HK-2 (cell line): ENCODE results near the gene AMBN.
"Not testable (repeated sequence)": the region's sequence is repeated elsewhere in the genome, so short reads cannot be mapped to it uniquely, and the experiment has no call there.

Experiments used
- DNase-seq: peaks from one replicate; pipeline ENCODE4 v3.0.0-alpha.2; 2018; ENCODE audit not compliant: unreplicated experiment

Gene AMBN

GRCh38 chr4:70607334-70607853, 15.3 kb downstream of the AMBN start:
- no peak for DNase-seq

GRCh38 chr4:70608324-70608723, 16.3 kb downstream of the AMBN start:
- no peak for DNase-seq

- no peak for DNase-seq
Observed at GRCh38 chr4:70613306-70614183, 21.5 kb downstream of the AMBN start.

GRCh38 chr4:70614184-70614555, 22.1 kb downstream of the AMBN start:
- no peak for DNase-seq

DNA sequence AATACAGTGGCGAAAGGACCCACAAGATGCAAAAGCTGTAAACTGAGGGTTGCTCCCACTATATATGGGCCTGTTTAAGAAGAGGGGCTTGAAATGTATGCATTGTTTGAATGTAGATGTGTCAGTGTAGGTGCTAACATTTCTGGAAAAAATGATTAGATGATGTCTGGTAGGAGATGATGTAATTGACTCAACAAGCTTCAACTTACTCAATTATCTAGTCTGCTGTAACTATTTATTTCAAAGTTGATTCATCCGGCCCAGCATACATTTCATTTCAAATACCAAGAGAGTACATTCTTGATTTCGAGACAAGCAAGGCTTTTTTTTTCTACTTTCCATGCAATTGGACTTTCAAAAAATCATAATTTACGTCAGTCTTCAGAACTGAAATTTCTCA, 27.2 kb downstream of the AMBN start:
- no peak for DNase-seq

GRCh38 chr4:70619778-70620177, 27.7 kb downstream of the AMBN start:
- DNase-seq, result no peak

DNA sequence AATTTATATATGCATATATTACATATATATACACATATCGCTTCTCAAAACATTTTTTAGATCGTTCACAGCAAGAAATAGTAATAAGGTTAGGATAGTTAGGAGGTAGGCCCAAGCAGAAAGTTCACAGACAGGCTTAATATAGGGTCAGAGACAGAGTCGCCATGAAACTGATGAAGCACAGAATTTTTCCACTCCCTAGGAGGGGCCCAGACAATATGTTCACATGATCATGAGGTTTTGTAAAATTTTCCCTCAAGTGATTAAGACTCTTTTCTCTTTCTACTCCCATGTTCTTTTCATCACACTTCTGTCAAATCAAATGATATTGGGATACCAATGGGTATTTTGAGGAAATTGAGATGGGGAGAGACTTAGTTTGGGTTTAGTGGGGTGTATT, 31.3 kb downstream of the AMBN start:
- DNase-seq, result no peak

GRCh38 chr4:70624226-70624793, 32.3 kb downstream of the AMBN start:
- no peak for DNase-seq

GRCh38 chr4:70627620-70628019, 35.6 kb downstream of the AMBN start:
- no peak for DNase-seq

- no peak for DNase-seq
Observed at GRCh38 chr4:70628444-70628843, 36.4 kb downstream of the AMBN start, which contains the start of gene ENAM. Gene ENAM (plus strand): TSS chr4:70628744. CDS start chr4:70629501, 757 bp downstream.

GRCh38 chr4:70629469-70630090, 37.5 kb downstream of the AMBN start:
- DNase-seq, result no peak

DNA sequence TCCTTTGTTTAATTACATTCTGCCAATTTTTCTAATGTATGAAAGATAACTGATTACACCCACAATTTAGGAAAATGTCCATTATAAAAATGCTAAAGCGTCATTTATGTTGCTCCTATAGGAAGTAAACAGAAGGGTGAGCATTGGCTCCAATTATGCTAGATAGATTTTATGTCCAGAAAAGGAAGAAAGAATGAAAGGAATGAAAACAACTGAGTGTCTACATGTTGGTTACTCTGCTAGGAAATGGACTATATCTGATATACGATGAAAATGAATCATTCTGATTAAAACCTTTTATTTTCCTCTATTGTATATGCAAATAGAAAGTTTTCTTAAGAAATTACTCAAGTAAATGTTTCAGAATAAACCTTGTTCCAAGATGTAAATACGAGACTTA, 38.1 kb downstream of the AMBN start:
- no peak for DNase-seq

DNA sequence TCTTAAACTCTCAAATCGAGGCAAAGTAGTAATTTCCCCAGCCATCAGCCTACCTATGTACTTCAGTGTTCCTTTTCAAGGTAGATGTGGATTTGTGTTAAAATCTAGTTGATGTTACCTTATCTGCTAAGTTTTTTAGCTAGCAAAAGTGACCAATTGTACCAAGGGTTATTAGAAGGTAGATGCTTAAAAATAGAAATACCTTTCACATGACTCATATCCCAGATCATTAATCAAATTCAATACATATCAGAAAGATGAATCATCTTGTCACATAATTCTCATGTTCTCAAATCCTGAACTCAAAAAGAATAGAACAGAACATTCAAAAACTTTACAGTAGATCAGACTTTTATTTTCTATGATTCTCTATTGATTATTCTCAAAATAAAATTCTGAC, 40.0 kb downstream of the AMBN start:
- DNase-seq, result no peak

DNA sequence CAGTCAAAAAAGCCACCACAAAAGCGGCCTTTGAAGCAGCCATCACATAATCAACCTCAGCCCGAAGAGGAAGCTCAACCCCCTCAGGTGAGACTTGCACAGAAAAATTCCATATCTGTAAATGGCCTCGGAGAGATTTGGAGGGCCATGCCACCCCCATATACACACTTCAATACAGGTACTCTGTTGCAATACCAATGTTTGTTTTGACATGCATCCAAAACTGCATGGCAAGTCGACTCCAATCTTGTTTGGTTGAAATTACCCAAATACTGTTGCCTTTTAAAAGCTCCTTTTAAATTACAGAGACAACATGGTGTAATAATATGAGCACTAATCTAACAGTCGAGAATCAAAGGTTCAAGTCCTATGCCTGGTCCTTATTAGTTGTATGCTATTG, 42.4 kb downstream of the AMBN start:
- DNase-seq, result no peak

- DNase-seq, result no peak
Observed at GRCh38 chr4:70637239-70637913, 45.3 kb downstream of the AMBN start.

DNA sequence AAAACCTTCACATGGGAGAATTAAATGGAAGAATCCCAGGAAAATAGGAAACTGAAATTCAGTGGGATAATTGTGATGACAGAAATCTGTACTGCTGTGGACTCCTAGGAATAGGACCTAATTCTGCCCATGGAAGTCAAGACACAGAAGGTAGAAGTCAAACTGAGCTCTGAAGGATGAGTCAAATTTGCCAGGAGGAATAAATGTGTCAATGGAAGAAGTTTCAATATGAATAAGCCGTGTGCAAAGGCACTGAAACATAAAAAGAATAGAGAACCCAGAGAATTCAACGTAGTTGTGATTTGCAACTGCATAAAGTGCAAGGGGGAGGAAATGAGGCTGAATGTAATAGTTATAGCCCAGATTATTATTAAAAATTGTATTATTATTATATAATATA, 48.1 kb downstream of the AMBN start:
- DNase-seq, result no peak

- not testable (repeated sequence) for DNase-seq
Observed at GRCh38 chr4:70650741-70651140, 58.7 kb downstream of the AMBN start.

DNA sequence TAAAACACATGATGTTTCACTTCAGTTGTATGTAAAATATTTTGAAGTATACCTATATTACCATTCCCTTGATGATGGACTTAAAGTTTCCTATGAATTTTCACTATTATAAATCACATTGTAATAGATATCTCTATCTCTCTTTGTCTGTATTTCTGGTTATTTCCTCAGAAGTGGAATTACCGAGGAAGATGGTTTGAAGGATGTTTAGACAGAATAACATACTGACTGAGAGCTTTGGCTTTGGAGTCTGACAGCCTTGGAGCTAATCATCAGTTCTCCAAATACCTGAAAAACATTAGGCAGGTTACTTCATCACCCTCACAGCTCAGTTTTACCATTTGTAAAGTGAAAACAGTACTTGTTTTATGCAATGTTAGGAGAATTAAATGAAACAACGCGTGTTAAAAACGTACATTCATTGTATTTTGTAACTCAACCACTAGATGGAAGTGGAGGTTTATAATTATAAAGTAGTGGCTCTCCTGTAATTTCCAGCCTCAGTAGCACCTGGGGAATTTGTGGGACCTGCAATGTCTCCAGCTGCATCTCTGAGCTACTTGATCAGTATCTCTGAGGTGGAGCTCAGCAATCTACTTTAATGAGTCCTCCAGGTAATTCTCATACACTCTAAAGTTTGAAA, 59.9 kb downstream of the AMBN start:
- no peak for DNase-seq

- no peak for DNase-seq
Observed at GRCh38 chr4:70654605-70655011, 62.6 kb downstream of the AMBN start.
